Mesothelial cell of epicardium (in vitro differentiated cells): Measurements from ENCODE around the gene ABCG1. TPM values are rescaled to one million over a fixed set of nuclear protein-coding genes. Genes with fewer than 3 reads are reported as not detected.
A peak's percentile ranks its signal among the peaks of the same experiment; 100 is the strongest.

ENCODE experiments used
- DNase-seq, 2 experiments: peaks; one replicate each; pipeline ENCODE4 v3.0.0; 2021; ENCODE audit warnings: low spot score in 2 of 2; ENCODE audit not compliant: unreplicated experiment in 2 of 2
- H3K27ac Mint-ChIP-seq: 2 replicates; pipeline ENCODE4 v1.8.0; 2021; ENCODE audit warnings: mixed read lengths
- H3K27me3 Mint-ChIP-seq: 2 replicates; pipeline ENCODE4 v1.8.0; 2021; ENCODE audit warnings: low read depth, mixed read lengths
- H3K36me3 Mint-ChIP-seq: 2 replicates; pipeline ENCODE4 v1.8.0; 2021; ENCODE audit warnings: mixed read lengths
- H3K4me1 Mint-ChIP-seq: 2 replicates; pipeline ENCODE4 v1.8.0; 2021; ENCODE audit warnings: mixed read lengths
- H3K4me3 Mint-ChIP-seq: 2 replicates; pipeline ENCODE4 v1.8.0; 2021; ENCODE audit warnings: mild to moderate bottlenecking, moderate library complexity, mixed read lengths
- H3K9me3 Mint-ChIP-seq: 2 replicates; pipeline ENCODE4 v1.8.0; 2021; ENCODE audit warnings: mixed read lengths
- CTCF ChIP-seq: fragments of 200-600 bp; sonication (generic); IDR thresholded peaks from one replicate; pipeline ENCODE4 v1.5.0; 2021; ENCODE audit warnings: antibody characterized with exemption; ENCODE audit not compliant: unreplicated experiment
- total RNA-seq: library from RNA; stranded (reverse); gene quantifications from 3 replicates; pipeline ENCODE4 v1.2.1, GENCODE V29; 2021

Gene ABCG1
- total RNA-seq, 1 donor from 2014 or later = 4.4 TPM

GRCh38 chr21:42190486-42190863, 28.5 kb upstream of the ABCG1 start:
- H3K9me3 Mint-ChIP-seq = peaks cover 14% of the 10 kb centered on the region
- DNase-seq = no peak
- H3K36me3 Mint-ChIP-seq = no peaks in the 10 kb centered on the region
- H3K4me1 Mint-ChIP-seq = peaks cover 25% of the 10 kb centered on the region
- no peak overlapping the region for H3K4me3 Mint-ChIP-seq
- no peak overlapping the region for H3K27ac Mint-ChIP-seq
- TF ChIP-seq CTCF = no peak
- H3K27me3 Mint-ChIP-seq = peaks cover 10% of the 10 kb centered on the region

- Mint-ChIP-seq H3K27ac (no peak overlapping the region), H3K9me3 (peaks cover 11% of the 10 kb centered on the region), H3K36me3 (no peaks in the 10 kb centered on the region), H3K4me3 (no peak overlapping the region), H3K27me3 (peaks cover 11% of the 10 kb centered on the region), H3K4me1 (peaks cover 25% of the 10 kb centered on the region)
- TF ChIP-seq CTCF = no peak
- no peak for DNase-seq
These were observed 27.9 kb upstream of the ABCG1 start for GRCh38 chr21:42191064-42191463.

GRCh38 chr21:42191696-42192595, 27.0 kb upstream of the ABCG1 start:
- H3K27ac Mint-ChIP-seq = peak overlapping the region; percentile 49
- H3K4me1 Mint-ChIP-seq = peaks cover 25% of the 10 kb centered on the region
- no peak overlapping the region for H3K4me3 Mint-ChIP-seq
- H3K9me3 Mint-ChIP-seq = peaks cover 3% of the 10 kb centered on the region
- no peak for DNase-seq
- no peaks in the 10 kb centered on the region for H3K36me3 Mint-ChIP-seq
- TF ChIP-seq CTCF = no peak
- H3K27me3 Mint-ChIP-seq = peaks cover 11% of the 10 kb centered on the region

- peaks cover 25% of the 10 kb centered on the region for H3K4me1 Mint-ChIP-seq
- H3K27ac Mint-ChIP-seq = no peak overlapping the region
- DNase-seq = no peak
- no peak for TF ChIP-seq CTCF
- peaks cover 3% of the 10 kb centered on the region for H3K9me3 Mint-ChIP-seq
- H3K36me3 Mint-ChIP-seq = no peaks in the 10 kb centered on the region
- H3K4me3 Mint-ChIP-seq = no peak overlapping the region
- peaks cover 11% of the 10 kb centered on the region for H3K27me3 Mint-ChIP-seq
These were observed 25.7 kb upstream of the ABCG1 start for GRCh38 chr21:42193131-42193671.

GRCh38 chr21:42193721-42194120, 25.2 kb upstream of the ABCG1 start:
- Mint-ChIP-seq H3K27me3 (peaks cover 11% of the 10 kb centered on the region), H3K36me3 (no peaks in the 10 kb centered on the region), H3K4me1 (peaks cover 25% of the 10 kb centered on the region), H3K9me3 (peaks cover 3% of the 10 kb centered on the region), H3K4me3 (no peak overlapping the region), H3K27ac (no peak overlapping the region)
- DNase-seq = no peak
- TF ChIP-seq CTCF = no peak
